Left lobe of liver (tissue), 2 donors: Measurements from ENCODE around the gene REEP5. TPM values are rescaled to one million over a fixed set of nuclear protein-coding genes. Genes with fewer than 3 reads are reported as not detected.
A peak's percentile ranks its signal among the peaks of the same experiment; 100 is the strongest.

Source experiments
- ATAC-seq: fragments of 200-7000 bp; cut with Tn5 transposase; one replicate; pipeline ENCODE4 v1.9.1; 2020; ENCODE audit warnings: mild to moderate bottlenecking, moderate library complexity
- DNase-seq: peaks from one replicate; pipeline ENCODE4 v3.0.0-alpha.2; 2020; ENCODE audit warnings: low spot score
- total RNA-seq: library from RNA; stranded (reverse); gene quantifications from one replicate; pipeline ENCODE4 v1.2.1, GENCODE V29; 2021
- donor health status: DM: no; HTN: no; CAD: no; lungs with moderate emphysema.
- donor health status: DM: no; HTN: yes; CAD: no.

The REEP5 gene
- total RNA-seq, 1 donor from 2014 or later = 73.3 TPM

DNA sequence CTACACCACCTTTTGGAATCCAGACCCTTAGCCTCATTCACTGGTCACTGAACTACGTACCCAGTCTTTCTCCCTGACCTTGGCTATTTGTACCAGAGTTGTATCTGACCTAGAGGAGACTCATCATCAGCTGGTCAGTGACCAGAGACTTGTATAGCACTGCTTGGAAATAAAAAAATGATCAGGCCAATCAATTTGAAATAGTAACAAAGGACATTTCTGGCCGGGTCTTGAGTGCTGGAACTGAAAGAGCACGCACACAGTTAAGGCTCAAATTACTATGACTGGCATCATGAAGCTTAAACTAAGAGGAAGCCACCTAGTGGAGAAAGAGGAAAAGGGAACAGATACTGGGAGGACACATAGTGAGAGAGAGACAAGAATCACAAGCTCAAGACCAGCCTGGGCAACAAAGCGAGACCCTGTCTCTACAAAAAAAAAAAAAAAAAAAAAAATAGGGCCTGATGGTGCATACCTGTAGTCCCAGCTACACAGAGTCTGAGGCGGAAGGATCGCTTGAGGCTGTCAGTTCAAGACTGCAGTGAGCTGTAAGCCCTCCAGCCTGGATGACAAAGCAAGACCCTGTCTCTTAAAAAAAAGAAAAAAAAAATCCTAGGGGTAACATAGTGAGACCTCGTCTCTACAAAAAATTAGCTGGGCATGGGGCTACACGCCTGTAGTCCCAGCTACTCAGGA is 73.8 kb downstream of the REEP5 start:
- ATAC-seq (peak; percentile 99), DNase-seq (no peak)

DNA sequence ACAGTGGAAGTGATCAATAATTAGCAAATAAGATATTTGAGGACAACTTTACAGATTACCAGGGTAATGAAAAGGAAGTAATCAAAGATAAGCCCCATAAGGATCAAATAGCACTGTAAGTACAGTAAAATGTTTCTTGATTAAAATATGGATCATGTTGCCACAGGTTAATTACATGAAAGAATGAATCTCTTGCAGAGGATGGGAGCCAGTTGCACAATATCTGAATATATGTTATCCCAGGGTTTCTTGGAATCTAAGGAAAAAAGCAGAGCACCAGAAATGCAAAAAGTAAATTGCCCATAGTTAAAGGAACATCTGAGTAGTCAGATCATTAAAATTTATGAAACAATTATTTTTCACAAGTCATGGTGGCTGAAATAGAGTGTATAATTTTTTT is 74.7 kb downstream of the REEP5 start:
- ATAC-seq (no peak), DNase-seq (no peak)

DNA sequence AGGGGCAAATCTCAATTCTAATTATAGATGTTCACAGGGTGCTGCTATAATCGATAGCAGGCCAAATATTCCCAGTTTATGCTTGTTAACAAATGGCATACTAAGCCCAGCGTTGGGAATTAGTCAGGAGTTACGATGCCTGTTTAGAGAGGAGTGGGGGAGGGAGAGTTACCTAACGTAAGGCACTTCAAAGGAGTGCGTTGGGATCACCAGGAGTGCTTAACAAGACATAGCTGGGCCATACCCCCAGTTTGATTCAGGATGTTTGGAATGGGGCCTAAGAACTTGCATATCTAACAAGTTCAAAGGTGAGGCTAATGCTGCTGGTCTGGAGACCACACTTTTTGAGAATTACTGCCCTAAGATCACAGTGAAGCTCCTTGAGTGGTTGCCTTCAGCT is 75.5 kb downstream of the REEP5 start:
- no peak for ATAC-seq
- DNase-seq = no peak

DNA sequence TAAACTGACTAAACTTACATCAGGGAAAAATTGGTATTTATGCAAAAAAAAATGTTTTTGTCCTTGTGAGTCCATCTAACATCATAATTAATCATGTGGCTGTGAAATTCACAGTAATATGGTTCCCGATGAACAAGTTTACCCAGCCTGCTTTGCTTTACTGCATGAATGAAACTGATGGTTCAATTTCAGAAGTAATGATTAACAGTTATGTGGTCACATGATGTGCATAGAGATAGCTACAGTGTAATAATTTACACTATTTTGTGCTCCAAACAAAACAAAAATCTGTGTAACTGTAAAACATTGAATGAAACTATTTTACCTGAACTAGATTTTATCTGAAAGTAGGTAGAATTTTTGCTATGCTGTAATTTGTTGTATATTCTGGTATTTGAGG is 77.5 kb downstream of the REEP5 start:
- ATAC-seq = no peak
- DNase-seq = no peak

DNA sequence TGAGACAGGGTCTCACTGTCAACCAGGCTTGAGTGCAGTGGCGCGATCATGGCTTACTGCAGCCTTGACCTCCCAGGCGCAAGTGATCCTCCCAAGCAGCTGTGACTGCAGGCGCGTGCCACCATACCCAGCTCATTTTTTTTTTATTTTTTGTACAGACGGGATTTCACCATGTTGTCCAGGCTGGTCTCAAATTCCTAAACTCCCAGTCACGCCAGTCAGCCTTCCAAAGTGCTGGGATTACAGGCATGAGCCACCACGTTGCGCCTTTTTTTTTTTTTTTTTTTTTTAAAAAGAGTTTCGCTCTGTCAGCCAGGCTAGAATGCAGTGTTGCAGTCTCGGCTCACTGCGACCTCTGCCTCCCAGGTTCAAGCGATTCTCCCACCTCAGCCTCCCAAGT is 88.1 kb downstream of the REEP5 start:
- ATAC-seq (no peak), DNase-seq (no peak)

DNA sequence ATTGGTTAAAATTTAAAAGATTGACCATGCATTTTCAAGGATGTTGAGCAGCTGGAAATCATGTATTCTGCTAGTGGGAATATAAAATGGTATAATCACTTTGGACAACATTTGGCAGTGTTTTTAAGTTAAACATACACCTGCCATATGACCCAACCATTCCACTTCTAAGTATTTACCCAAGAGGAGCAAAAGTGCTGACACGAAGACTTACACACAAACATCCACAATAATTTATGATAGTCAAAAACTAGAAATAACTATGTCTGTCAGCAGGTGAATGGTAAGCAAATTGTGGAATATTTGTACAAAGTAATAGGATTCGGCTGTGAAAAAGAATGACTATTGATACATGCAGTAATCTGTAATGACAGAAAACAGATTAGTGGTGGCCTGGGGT is 91.6 kb downstream of the REEP5 start:
- ATAC-seq (no peak), DNase-seq (no peak)

Other genes starting within 250 kb of the REEP5 start
- 18.9 TPM for gene APC, start 184.3 kb downstream of the REEP5 start, total RNA-seq
- 19.4 TPM for gene SRP19, start 60.9 kb downstream of the REEP5 start, total RNA-seq
- gene DCP2, start 54.6 kb upstream of the REEP5 start, total RNA-seq = 16.7 TPM